Measurements from ENCODE around the gene MCCD1. TPM values are rescaled to one million over a fixed set of nuclear protein-coding genes. Genes with fewer than 3 reads are reported as not detected.
A peak's percentile ranks its signal among the peaks of the same experiment; 100 is the strongest.

MCCD1 gene
- total and polyA plus RNA-seq, 8 donors = not detected

DNA sequence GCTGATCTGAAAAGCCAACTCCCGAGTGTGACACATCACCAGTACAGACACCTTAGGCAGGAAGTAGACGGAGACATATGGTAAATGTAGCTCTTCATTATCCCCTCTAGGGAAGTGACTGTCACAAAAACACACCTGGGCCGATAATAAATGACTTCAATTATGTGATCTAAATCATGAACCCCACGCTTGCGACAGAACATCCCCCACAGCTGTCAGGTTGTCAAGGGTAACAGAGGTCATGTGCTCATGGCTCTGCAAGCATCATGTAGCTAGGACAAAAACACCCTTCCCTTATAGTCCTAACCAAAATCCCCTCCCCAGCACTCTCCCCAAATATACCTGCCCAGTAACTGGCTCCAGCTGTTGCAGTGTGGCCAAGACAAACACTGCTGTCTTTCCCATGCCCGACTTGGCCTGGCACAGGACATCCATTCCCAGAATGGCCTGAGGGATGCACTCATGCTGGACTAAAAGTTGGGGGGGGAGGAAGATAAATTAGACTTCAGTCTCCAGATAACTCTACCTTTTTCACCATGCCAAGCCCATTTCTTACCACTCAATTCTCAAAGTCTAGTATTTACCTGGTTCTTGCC lies 10.1 kb downstream of the MCCD1 start:
- Histone ChIP-seq H3K27ac (no peak overlapping the region), H3K4me3 (peak overlapping the region in 2 of 4 donors; percentile 9 to 63), H3K4me1 (peaks cover 22 to 32% (median 22%) of the 10 kb centered on the region in 3 donors), H3K36me3 (peaks cover 17 to 54% (median 41%) of the 10 kb centered on the region in 3 donors), H3K9me3 (no peaks in the 10 kb centered on the region), H3K27me3 (no peaks in the 10 kb centered on the region)
- 22 to 30% methylated on average over 6 of the region's 6 CpGs for WGBS, 2 donors
- ATAC-seq (peak in 3 of 4 donors; percentile 24 to 51 (median 35)), FAIRE-seq (no peak), DNase-seq (peak in 5 of 6 donors; percentile 55 to 77 (median 63))
- intact Hi-C loops (cut with DNase I) = no loop called here
- TF ChIP-seq, protein P1, sequence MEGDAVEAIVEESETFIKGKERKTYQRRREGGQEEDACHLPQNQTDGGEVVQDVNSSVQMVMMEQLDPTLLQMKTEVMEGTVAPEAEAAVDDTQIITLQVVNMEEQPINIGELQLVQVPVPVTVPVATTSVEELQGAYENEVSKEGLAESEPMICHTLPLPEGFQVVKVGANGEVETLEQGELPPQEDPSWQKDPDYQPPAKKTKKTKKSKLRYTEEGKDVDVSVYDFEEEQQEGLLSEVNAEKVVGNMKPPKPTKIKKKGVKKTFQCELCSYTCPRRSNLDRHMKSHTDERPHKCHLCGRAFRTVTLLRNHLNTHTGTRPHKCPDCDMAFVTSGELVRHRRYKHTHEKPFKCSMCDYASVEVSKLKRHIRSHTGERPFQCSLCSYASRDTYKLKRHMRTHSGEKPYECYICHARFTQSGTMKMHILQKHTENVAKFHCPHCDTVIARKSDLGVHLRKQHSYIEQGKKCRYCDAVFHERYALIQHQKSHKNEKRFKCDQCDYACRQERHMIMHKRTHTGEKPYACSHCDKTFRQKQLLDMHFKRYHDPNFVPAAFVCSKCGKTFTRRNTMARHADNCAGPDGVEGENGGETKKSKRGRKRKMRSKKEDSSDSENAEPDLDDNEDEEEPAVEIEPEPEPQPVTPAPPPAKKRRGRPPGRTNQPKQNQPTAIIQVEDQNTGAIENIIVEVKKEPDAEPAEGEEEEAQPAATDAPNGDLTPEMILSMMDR (IDR thresholded peaks at IDR 0.05) = no peak

DNA sequence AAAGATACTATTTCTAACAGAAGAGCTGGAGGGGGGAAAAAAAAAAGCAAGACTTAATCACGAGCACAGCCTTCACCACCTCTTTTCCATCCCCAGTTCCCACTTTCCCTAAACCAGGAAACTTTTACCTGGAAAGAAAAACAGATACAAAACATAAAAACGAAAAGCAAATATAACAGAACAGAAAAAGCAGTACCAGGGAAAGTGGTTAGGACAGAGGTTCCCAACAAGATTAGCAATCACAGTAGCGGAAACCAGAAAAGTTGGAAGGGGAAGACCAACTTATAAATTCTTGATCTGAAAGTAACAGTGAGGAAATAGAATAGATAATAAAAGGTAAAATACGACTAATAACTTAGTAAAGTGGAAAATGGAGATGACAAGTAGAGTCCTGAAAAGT lies 11.9 kb downstream of the MCCD1 start:
- FAIRE-seq (no peak), DNase-seq (no peak), ATAC-seq (no peak)
- H3K27ac ChIP-seq = peak overlapping the region in 2 of 4 donors; percentile 93 to 96
- intact Hi-C loops (cut with DNase I) = no loop called here
- 6 to 8% methylated on average over 4 of the region's 4 CpGs for WGBS, 2 donors
- peaks cover 22 to 32% (median 22%) of the 10 kb centered on the region in 3 donors for H3K4me1 ChIP-seq
- H3K9me3 ChIP-seq = no peaks in the 10 kb centered on the region
- H3K4me3 ChIP-seq = peak overlapping the region; percentile 51 to 67 (median 59)
- no peaks in the 10 kb centered on the region for H3K27me3 ChIP-seq
- H3K36me3 ChIP-seq = peaks cover 7 to 37% (median 25%) of the 10 kb centered on the region in 3 donors
- TF ChIP-seq, protein P1 (IDR thresholded peaks at IDR 0.05) = no peak

DNA sequence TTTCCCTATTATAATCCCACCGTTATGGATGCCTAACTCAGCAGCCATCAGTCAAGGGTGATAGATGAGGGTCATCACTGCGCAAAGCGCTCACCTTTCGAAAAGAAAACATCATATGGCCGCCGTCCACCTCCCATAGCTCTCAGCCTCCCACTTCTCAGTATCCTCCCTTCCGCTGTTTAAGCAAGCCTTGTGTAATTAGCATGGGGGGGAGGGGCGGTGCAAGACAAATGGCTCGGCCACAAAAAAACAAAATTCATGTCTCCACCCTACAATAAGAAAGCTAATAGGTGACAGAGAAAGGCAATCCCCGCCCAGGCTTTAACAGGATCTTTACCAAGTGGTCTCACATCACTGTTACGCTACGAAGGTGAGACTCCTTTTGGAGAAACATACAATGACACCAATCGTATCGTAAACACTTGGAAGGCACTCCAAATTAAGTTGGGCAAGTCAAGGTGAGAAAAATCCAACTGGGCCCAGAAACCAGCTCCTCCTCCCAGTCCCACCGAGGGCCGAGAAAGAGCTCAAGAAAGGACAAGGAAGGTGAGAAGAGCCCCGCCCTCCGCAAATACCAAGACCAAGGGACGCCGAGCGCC lies 12.4 kb downstream of the MCCD1 start:
- peaks cover 5 to 32% (median 20%) of the 10 kb centered on the region in 3 donors for H3K36me3 ChIP-seq
- peak overlapping the region; percentile 78 to 96 (median 92) for H3K27ac ChIP-seq
- no peaks in the 10 kb centered on the region for H3K9me3 ChIP-seq
- intact Hi-C loops (cut with DNase I) = no loop called here
- WGBS, 2 donors = 0 to 1% methylated on average over 21 of the region's 21 CpGs
- no peaks in the 10 kb centered on the region for H3K27me3 ChIP-seq
- ATAC-seq (peak in 3 of 4 donors; percentile 24 to 49 (median 37)), DNase-seq (peak in 3 of 6 donors; percentile 36 to 53 (median 43)), FAIRE-seq (no peak)
- TF ChIP-seq, protein P1 (IDR thresholded peaks at IDR 0.05) = no peak
- H3K4me1 ChIP-seq = peaks cover 22 to 32% (median 22%) of the 10 kb centered on the region in 3 donors
- peak overlapping the region; percentile 51 to 67 (median 59) for H3K4me3 ChIP-seq

DNA sequence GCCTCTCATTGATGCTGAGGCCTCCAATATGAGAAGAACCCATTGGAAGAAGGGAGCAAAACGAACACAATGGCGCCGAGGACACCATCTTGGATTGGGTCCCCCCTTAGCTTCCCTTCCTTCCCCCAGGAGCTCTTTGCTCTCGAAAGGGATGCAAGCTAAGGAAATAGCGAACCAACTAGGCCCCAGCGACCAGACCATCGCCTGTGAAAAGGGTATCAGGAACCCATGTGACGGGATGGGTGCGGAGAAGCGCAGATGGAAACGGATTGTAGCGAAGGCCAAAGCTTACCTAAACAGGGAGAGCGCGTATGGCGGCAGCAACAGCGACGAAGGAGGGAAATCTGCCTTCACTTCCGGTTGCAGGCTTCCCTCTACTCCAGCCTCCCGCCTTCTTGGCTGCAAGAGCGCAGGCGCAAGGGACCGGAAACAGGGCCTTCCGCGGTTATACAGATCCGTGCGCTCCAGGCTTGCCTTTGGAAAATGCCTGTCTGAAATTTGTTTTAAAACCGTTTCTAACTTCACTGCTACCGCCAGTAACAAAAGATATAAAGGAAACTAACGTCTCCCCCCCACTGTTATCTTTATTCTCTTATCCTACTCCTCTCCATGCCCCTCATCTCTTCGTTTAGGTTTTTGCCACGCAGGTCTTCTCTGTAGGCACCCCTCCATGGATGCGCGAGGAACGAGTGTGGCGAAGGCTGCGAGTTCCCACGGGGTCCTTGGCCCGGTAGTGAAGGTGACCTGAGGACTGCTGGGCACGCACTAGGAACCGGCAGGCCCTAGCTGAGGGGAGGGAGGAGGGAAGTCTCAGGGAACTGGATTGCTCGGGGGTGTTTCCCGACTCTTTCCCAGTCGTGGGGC lies 13.1 kb downstream of the MCCD1 start, which contains the start of gene DDX39B:
Gene DDX39B (minus strand): TSS at position 346 of the 864 bp plus-strand sequence. CDS start 1,471 bp downstream, outside the sequence.
- 0% methylated on average over 43 of the region's 43 CpGs for WGBS, 2 donors
- peak; percentile 93 to 98 (median 96) for DNase-seq
- peak; percentile 85 to 94 (median 89) for ATAC-seq
- Histone ChIP-seq H3K27me3 (no peaks in the 10 kb centered on the region), H3K4me3 (peak within 1 kb of the TSS; percentile 51 to 67 (median 59)), H3K4me1 (peaks cover 22 to 32% (median 22%) of the 10 kb centered on the region in 3 donors), H3K9me3 (no peaks in the 10 kb centered on the region), H3K27ac (peak within 1 kb of the TSS; percentile 78 to 96 (median 92)), H3K36me3 (peaks cover 4 to 25% (median 12%) of the 10 kb centered on the region in 3 donors)
- intact Hi-C loops (cut with DNase I) = no loop called here
- no peak for FAIRE-seq
- TF ChIP-seq, protein P1 (IDR thresholded peaks at IDR 0.05) = no peak

All from pancreas (tissue), 10 donors.